H9 (cell line): ENCODE measurements around the gene SLC22A2. TPM values are rescaled to one million over a fixed set of nuclear protein-coding genes. Genes with fewer than 3 reads are reported as not detected.

Source experiments
- DNase-seq: peaks from one replicate; pipeline ENCODE4 v3.0.0-alpha.2; 2017
- H2AFZ ChIP-seq: one replicate; pipeline ENCODE4 v1.6.1; 2013; ENCODE audit warnings: mild to moderate bottlenecking, low read length, control low read depth, moderate library complexity
- H2AK5ac ChIP-seq: 2 replicates; pipeline ENCODE4 v1.6.1; 2013; ENCODE audit warnings: low read length, control low read depth, mixed read lengths; ENCODE audit not compliant: insufficient read length
- H2BK120ac ChIP-seq: one replicate; pipeline ENCODE4 v1.6.1; 2013; ENCODE audit warnings: low read depth, mild to moderate bottlenecking, low read length, control low read depth, inconsistent platforms; ENCODE audit not compliant: poor library complexity, severe bottlenecking
- H2BK12ac ChIP-seq: 2 replicates; pipeline ENCODE4 v1.6.1; 2013; ENCODE audit warnings: low read length, control low read depth, mixed read lengths, low read depth; ENCODE audit not compliant: insufficient read length
- H2BK15ac ChIP-seq: 2 replicates; pipeline ENCODE4 v1.6.1; 2013; ENCODE audit warnings: low read depth, low read length, control low read depth
- H2BK20ac ChIP-seq: one replicate; pipeline ENCODE4 v1.6.1; 2013; ENCODE audit warnings: low read depth, mild to moderate bottlenecking, low read length, control low read depth, inconsistent platforms; ENCODE audit not compliant: poor library complexity, severe bottlenecking
- H2BK5ac ChIP-seq: 2 replicates; pipeline ENCODE4 v1.6.1; 2013; ENCODE audit warnings: low read length, control low read depth, mixed read lengths; ENCODE audit not compliant: insufficient read length
- H3K14ac ChIP-seq: 2 replicates; pipeline ENCODE4 v1.6.1; 2013; ENCODE audit warnings: low read length, control low read depth; ENCODE audit not compliant: insufficient read depth
- H3K18ac ChIP-seq: 2 replicates; pipeline ENCODE4 v1.6.1; 2013; ENCODE audit warnings: low read depth, mild to moderate bottlenecking, mixed read lengths, low read length, control low read depth; ENCODE audit not compliant: insufficient read length
- H3K23ac ChIP-seq: 2 replicates; pipeline ENCODE4 v1.6.1; 2013; ENCODE audit warnings: low read length, control low read depth, mixed read lengths, low read depth; ENCODE audit not compliant: insufficient read length
- H3K23me2 ChIP-seq: 2 replicates; pipeline ENCODE4 v1.6.1; 2013; ENCODE audit warnings: low read depth, mild to moderate bottlenecking, mixed read lengths, low read length, control low read depth; ENCODE audit not compliant: insufficient read length, poor library complexity, severe bottlenecking
- H3K27ac ChIP-seq: 2 replicates; pipeline ENCODE4 v1.5.1; 2013; ENCODE audit warnings: low read length, control low read depth, mixed read lengths, low read depth; ENCODE audit not compliant: insufficient read length
- H3K27me3 ChIP-seq: 2 replicates; pipeline ENCODE4 v1.6.1; 2013; ENCODE audit warnings: low read length, control low read depth, inconsistent platforms; ENCODE audit not compliant: insufficient read depth
- H3K4ac ChIP-seq: 2 replicates; pipeline ENCODE4 v1.6.1; 2013; ENCODE audit warnings: low read depth, mild to moderate bottlenecking, control low read depth, inconsistent platforms, low read length, moderate library complexity
- H3K4me1 ChIP-seq: 2 replicates; pipeline ENCODE4 v1.6.1; 2013; ENCODE audit warnings: low read length, control low read depth, inconsistent platforms; ENCODE audit not compliant: insufficient read depth
- H3K4me2 ChIP-seq: 2 replicates; pipeline ENCODE4 v1.6.1; 2013; ENCODE audit warnings: low read length, control low read depth, mixed read lengths; ENCODE audit not compliant: insufficient read length, insufficient read depth
- H3K56ac ChIP-seq: 2 replicates; pipeline ENCODE4 v1.6.1; 2013; ENCODE audit warnings: low read depth, mild to moderate bottlenecking, mixed read lengths, low read length, control low read depth; ENCODE audit not compliant: insufficient read length
- H3K79me1 ChIP-seq: 2 replicates; pipeline ENCODE4 v1.6.1; 2013; ENCODE audit warnings: low read depth, mild to moderate bottlenecking, moderate library complexity, low read length, control low read depth, inconsistent platforms; ENCODE audit not compliant: insufficient read depth, poor library complexity, severe bottlenecking
- H3K79me2 ChIP-seq: 2 replicates; pipeline ENCODE4 v1.6.1; 2013; ENCODE audit warnings: low read length, control low read depth, inconsistent platforms; ENCODE audit not compliant: insufficient read depth
- H3K9ac ChIP-seq: 2 replicates; pipeline ENCODE4 v1.6.1; 2013; ENCODE audit warnings: low read length, control low read depth, mixed read lengths; ENCODE audit not compliant: insufficient read length; ENCODE audit errors: extremely low read depth
- H3K9me3 ChIP-seq: one replicate; pipeline ENCODE4 v1.6.1; 2013; ENCODE audit warnings: low read depth, low read length, inconsistent platforms; ENCODE audit not compliant: control insufficient read depth
- H3T11ph ChIP-seq: one replicate; pipeline ENCODE4 v1.6.1; 2013; ENCODE audit warnings: mild to moderate bottlenecking, low read length, control low read depth, inconsistent platforms
- H4K20me1 ChIP-seq: one replicate; pipeline ENCODE4 v1.6.1; 2013; ENCODE audit not compliant: control insufficient read depth, insufficient read length, insufficient read depth
- H4K5ac ChIP-seq: 2 replicates; pipeline ENCODE4 v1.6.1; 2013; ENCODE audit warnings: low read depth, mild to moderate bottlenecking, mixed read lengths, low read length, control low read depth; ENCODE audit not compliant: insufficient read length
- H4K8ac ChIP-seq: replicated peaks from 2 replicates; pipeline ENCODE4 v1.6.1; 2013; ENCODE audit warnings: low read length, control low read depth, mixed read lengths, low read depth; ENCODE audit not compliant: insufficient read length
- H4K91ac ChIP-seq: 2 replicates; pipeline ENCODE4 v1.6.1; 2013; ENCODE audit warnings: low read depth, mild to moderate bottlenecking, moderate library complexity, mixed read lengths, low read length, control low read depth; ENCODE audit not compliant: insufficient read length
- H3K27ac Mint-ChIP-seq, 3 experiments: 2 replicates in 2 of 3; 3 replicates in 1 of 3; pipeline ENCODE4 v1.8.0; 2020 to 2021; ENCODE audit warnings: mixed read lengths in 3 of 3, mild to moderate bottlenecking in 1 of 3, moderate library complexity in 1 of 3
- H3K27me3 Mint-ChIP-seq: 2 replicates; pipeline ENCODE4 v1.8.0; 2021; ENCODE audit warnings: low read depth, mild to moderate bottlenecking, moderate library complexity, mixed read lengths
- H3K36me3 Mint-ChIP-seq, 3 experiments: 2 replicates in 2 of 3; 3 replicates in 1 of 3; pipeline ENCODE4 v1.8.0; 2020 to 2021; ENCODE audit warnings: low read depth in 3 of 3, mixed read lengths in 3 of 3; ENCODE audit not compliant: insufficient read depth in 1 of 3
- H3K4me1 Mint-ChIP-seq, 2 experiments: 2 replicates each; pipeline ENCODE4 v1.8.0; 2020; ENCODE audit warnings: mixed read lengths in 2 of 2
- H3K4me3 Mint-ChIP-seq, 2 experiments: 2 replicates in 1 of 2; 3 replicates in 1 of 2; pipeline ENCODE4 v1.8.0; 2020 to 2021; ENCODE audit warnings: mild to moderate bottlenecking in 2 of 2, mixed read lengths in 2 of 2, moderate library complexity in 1 of 2
- H3K9me3 Mint-ChIP-seq, 2 experiments: 2 replicates in 1 of 2; 3 replicates in 1 of 2; pipeline ENCODE4 v1.8.0; 2020; ENCODE audit warnings: mild to moderate bottlenecking in 2 of 2, mixed read lengths in 2 of 2, moderate library complexity in 1 of 2
- total RNA-seq: library from RNA; stranded (reverse); gene quantifications from 2 replicates; pipeline ENCODE4 v1.2.1, GENCODE V29; 2021
- TF ChIP-seq, protein P1 (sequence below): fragments of 200-600 bp; sonication (generic); conservative IDR thresholded peaks from 3 replicates; pipeline ENCODE4 v1.8.0; 2021; ENCODE audit warnings: antibody characterized with exemption, mild to moderate bottlenecking

The SLC22A2 gene
- total RNA-seq, 1 experiment from 2014 or later, result 1.0 TPM

DNA sequence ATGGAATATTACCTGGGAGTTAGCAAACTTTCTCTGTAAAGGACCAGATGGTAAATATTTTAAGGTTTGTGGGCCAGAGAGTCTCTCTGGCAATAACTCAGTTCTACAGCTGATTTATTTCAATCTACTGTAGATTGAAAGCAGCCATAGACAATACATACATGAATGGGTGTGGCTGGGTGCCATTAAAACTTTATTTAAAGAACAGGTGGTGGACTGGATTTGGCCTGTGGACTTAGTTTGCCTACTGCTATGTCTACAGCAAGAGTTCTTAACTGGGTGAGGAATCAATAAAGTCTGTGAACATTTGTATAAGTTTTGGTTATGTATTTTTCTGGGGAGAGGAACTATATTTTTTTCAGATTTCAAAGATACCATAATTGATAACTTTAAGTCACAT, 55.1 kb downstream of the SLC22A2 start:
- Histone ChIP-seq H2BK120ac (no peak overlapping the region), H3K79me2 (no peaks in the 10 kb centered on the region), H3K9me3 (peaks cover 19% of the 10 kb centered on the region), H4K20me1 (no peaks in the 10 kb centered on the region), H2BK12ac (no peak overlapping the region), H3K4me2 (no peak overlapping the region), H3K27ac (no peak overlapping the region), H2BK5ac (no peak overlapping the region), H2AFZ (no peak overlapping the region), H2AK5ac (no peak overlapping the region), H3K79me1 (no peaks in the 10 kb centered on the region), H3K4ac (no peak overlapping the region), H3K4me1 (no peaks in the 10 kb centered on the region), H3T11ph (no peak overlapping the region), H3K14ac (no peak overlapping the region), H3K18ac (no peak overlapping the region), H3K23ac (no peak overlapping the region), H3K23me2 (no peaks in the 10 kb centered on the region), H2BK20ac (no peak overlapping the region), H3K9ac (no peak overlapping the region), H4K91ac (no peak overlapping the region), H3K56ac (no peak overlapping the region), H4K5ac (no peak overlapping the region), H2BK15ac (no peak overlapping the region), H4K8ac (no peak overlapping the region), H3K27me3 (no peaks in the 10 kb centered on the region)
- Mint-ChIP-seq H3K36me3 (peaks cover 20 to 26% (median 24%) of the 10 kb centered on the region in 3 experiments), H3K9me3 (peaks cover 21 to 24% of the 10 kb centered on the region in 2 experiments), H3K27me3 (no peaks in the 10 kb centered on the region), H3K4me1 (peaks cover 3 to 6% of the 10 kb centered on the region in 2 experiments), H3K27ac (no peak overlapping the region), H3K4me3 (no peak overlapping the region)
- no peak for DNase-seq
- TF ChIP-seq, protein P1, sequence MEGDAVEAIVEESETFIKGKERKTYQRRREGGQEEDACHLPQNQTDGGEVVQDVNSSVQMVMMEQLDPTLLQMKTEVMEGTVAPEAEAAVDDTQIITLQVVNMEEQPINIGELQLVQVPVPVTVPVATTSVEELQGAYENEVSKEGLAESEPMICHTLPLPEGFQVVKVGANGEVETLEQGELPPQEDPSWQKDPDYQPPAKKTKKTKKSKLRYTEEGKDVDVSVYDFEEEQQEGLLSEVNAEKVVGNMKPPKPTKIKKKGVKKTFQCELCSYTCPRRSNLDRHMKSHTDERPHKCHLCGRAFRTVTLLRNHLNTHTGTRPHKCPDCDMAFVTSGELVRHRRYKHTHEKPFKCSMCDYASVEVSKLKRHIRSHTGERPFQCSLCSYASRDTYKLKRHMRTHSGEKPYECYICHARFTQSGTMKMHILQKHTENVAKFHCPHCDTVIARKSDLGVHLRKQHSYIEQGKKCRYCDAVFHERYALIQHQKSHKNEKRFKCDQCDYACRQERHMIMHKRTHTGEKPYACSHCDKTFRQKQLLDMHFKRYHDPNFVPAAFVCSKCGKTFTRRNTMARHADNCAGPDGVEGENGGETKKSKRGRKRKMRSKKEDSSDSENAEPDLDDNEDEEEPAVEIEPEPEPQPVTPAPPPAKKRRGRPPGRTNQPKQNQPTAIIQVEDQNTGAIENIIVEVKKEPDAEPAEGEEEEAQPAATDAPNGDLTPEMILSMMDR, result no peak
